Loucy (cell line): ENCODE results near the gene USP15.

Experiments used
- H2AFZ ChIP-seq: fragments of 200-600 bp; sonication (generic); 2 replicates; pipeline ENCODE4 v1.6.0; 2016; ENCODE audit warnings: antibody characterized with exemption, mild to moderate bottlenecking, low read length, moderate library complexity
- H3F3A ChIP-seq: fragments of 200-600 bp; 2 replicates; pipeline ENCODE4 v1.6.0; 2016; ENCODE audit warnings: antibody characterized with exemption, low read depth, mild to moderate bottlenecking
- H3K27me3 ChIP-seq: fragments of 200-600 bp; sonication (generic); 2 replicates; pipeline ENCODE4 v1.6.1; 2014; ENCODE audit warnings: low read length, mild to moderate bottlenecking; ENCODE audit not compliant: insufficient read depth, poor library complexity, severe bottlenecking
- H3K36me3 ChIP-seq: fragments of 200-600 bp; sonication (generic); 2 replicates; pipeline ENCODE4 v1.6.1; 2016; ENCODE audit warnings: low read length; ENCODE audit not compliant: insufficient read depth
- H3K4me1 ChIP-seq: fragments of 200-600 bp; sonication (generic); 2 replicates; pipeline ENCODE4 v1.5.1; 2014; ENCODE audit warnings: low read length, mild to moderate bottlenecking; ENCODE audit not compliant: insufficient read depth, poor library complexity, severe bottlenecking
- H3K4me2 ChIP-seq: fragments of 200-600 bp; sonication (generic); 2 replicates; pipeline ENCODE4 v1.6.0; 2014; ENCODE audit warnings: antibody characterized with exemption, low read length, low read depth, mild to moderate bottlenecking; ENCODE audit not compliant: poor library complexity, severe bottlenecking
- H3K4me3 ChIP-seq: fragments of 200-600 bp; sonication (generic); 2 replicates; pipeline ENCODE4 v1.5.1; 2014; ENCODE audit warnings: low read length, mild to moderate bottlenecking, mixed read lengths; ENCODE audit not compliant: poor library complexity, severe bottlenecking
- H3K79me2 ChIP-seq: fragments of 200-600 bp; sonication (generic); 2 replicates; pipeline ENCODE4 v1.6.1; 2014; ENCODE audit warnings: low read length; ENCODE audit not compliant: insufficient read depth
- H3K9ac ChIP-seq: fragments of 200-600 bp; sonication (generic); 2 replicates; pipeline ENCODE4 v1.6.0; 2014; ENCODE audit warnings: mild to moderate bottlenecking, low read depth, low read length, moderate library complexity; ENCODE audit not compliant: poor library complexity, severe bottlenecking
- H3K9me2 ChIP-seq: fragments of 200-600 bp; sonication (generic); replicated peaks from 2 replicates; pipeline ENCODE4 v1.6.1; 2016; ENCODE audit warnings: low read depth, low read length, mixed read lengths
- H3K9me3 ChIP-seq: fragments of 200-600 bp; sonication (generic); 2 replicates; pipeline ENCODE4 v1.6.1; 2014; ENCODE audit warnings: mild to moderate bottlenecking, antibody characterized with exemption, low read length, low read depth; ENCODE audit not compliant: insufficient read depth
- H4K20me1 ChIP-seq: fragments of 200-600 bp; sonication (generic); 2 replicates; pipeline ENCODE4 v1.6.0; 2014; ENCODE audit warnings: antibody characterized with exemption, low read length, mild to moderate bottlenecking; ENCODE audit not compliant: insufficient read depth, poor library complexity, severe bottlenecking
- CTCF ChIP-seq: fragments of 200-600 bp; sonication (generic); conservative IDR thresholded peaks from 2 replicates; pipeline ENCODE4 v1.5.1; 2014; ENCODE audit warnings: mild to moderate bottlenecking, antibody characterized with exemption, low read length
- EZH2phosphoT487 ChIP-seq: fragments of 200-600 bp; IDR thresholded peaks from 2 replicates; pipeline ENCODE4 v1.6.1; 2018; ENCODE audit warnings: antibody characterized with exemption, mild to moderate bottlenecking, moderate library complexity, borderline replicate concordance

USP15 gene

DNA sequence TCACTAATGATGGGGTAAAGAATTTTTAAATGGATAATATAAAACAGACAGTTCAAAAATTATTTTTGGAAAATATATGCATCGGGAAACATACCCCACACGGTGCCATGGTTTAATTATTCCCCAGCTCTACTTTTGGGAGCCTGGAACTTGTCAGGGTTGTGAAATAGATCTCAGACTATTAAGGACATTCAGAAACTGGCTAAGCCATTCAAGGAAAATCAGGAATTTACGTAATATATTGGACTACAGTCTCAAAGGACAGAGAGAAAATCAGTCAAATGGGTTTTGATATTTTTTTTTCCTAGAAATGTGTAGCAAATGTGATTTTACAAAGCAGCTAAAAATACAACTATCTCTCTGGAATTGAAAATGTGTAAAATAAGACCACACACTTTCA, 148.9 kb downstream of the USP15 start:
- H3K9me2 ChIP-seq: no peaks in the 10 kb centered on the region
- H3K79me2 ChIP-seq: no peaks in the 10 kb centered on the region
- no peaks in the 10 kb centered on the region for H3K4me1 ChIP-seq
- peaks cover 2% of the 10 kb centered on the region; the same call in 1 of the 2 replicates for H3F3A ChIP-seq
- H4K20me1 ChIP-seq: no peaks in the 10 kb centered on the region
- H3K4me2 ChIP-seq: no peak overlapping the region
- no peak for TF ChIP-seq CTCF
- TF ChIP-seq EZH2phosphoT487: no peak
- H3K9ac ChIP-seq: no peak overlapping the region
- H3K9me3 ChIP-seq: no peaks in the 10 kb centered on the region
- H3K27me3 ChIP-seq: no peaks in the 10 kb centered on the region
- H3K4me3 ChIP-seq: no peak overlapping the region
- peaks cover 21% of the 10 kb centered on the region for H3K36me3 ChIP-seq
- H2AFZ ChIP-seq: no peak overlapping the region

DNA sequence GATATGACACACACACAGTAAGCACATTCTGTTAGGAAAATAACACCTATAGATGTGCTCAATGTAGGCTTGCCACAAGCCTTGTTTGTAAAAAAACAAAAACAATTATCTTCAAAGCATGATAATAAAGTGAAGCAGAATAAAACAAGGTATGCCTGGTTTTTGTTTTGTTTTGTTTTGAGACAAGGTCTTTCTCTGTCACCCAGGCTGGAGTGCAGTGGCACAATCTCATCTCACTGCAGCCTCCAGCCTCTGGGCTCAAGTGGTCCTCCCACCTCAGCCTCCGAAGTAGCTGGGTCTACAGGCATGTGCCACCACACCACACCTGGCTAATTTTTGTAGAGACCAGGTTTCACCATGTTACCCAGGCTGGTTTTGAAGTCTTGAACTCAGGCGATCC, 154.0 kb downstream of the USP15 start:
- Histone ChIP-seq H3K9me2 (no peaks in the 10 kb centered on the region), H3K79me2 (no peaks in the 10 kb centered on the region), H3F3A (no peaks in the 10 kb centered on the region), H3K27me3 (no peaks in the 10 kb centered on the region), H2AFZ (no peak overlapping the region), H3K36me3 (no peaks in the 10 kb centered on the region), H3K4me3 (no peak overlapping the region), H3K9ac (no peak overlapping the region), H3K9me3 (no peaks in the 10 kb centered on the region), H3K4me1 (no peaks in the 10 kb centered on the region), H3K4me2 (no peak overlapping the region), H4K20me1 (no peaks in the 10 kb centered on the region)
- TF ChIP-seq CTCF: no peak
- TF ChIP-seq EZH2phosphoT487: no peak

- H3K4me2 ChIP-seq: no peak overlapping the region
- no peaks in the 10 kb centered on the region for H3K9me2 ChIP-seq
- no peaks in the 10 kb centered on the region for H3K79me2 ChIP-seq
- TF ChIP-seq EZH2phosphoT487 (no peak), CTCF (no peak)
- no peaks in the 10 kb centered on the region for H3K27me3 ChIP-seq
- H3K36me3 ChIP-seq: no peaks in the 10 kb centered on the region
- peaks cover 2% of the 10 kb centered on the region; the same call in 1 of the 2 replicates for H3K9me3 ChIP-seq
- no peaks in the 10 kb centered on the region for H3F3A ChIP-seq
- no peak overlapping the region for H3K9ac ChIP-seq
- H2AFZ ChIP-seq: no peak overlapping the region
- no peak overlapping the region for H3K4me3 ChIP-seq
- no peaks in the 10 kb centered on the region for H4K20me1 ChIP-seq
- no peaks in the 10 kb centered on the region for H3K4me1 ChIP-seq
These were observed 165.9 kb downstream of the USP15 start for GRCh38 chr12:62426089-62426488.
